K562 (cell line): ENCODE data around the gene ARL11.

Experiments
- CTCF ChIP-seq, 3 experiments: IDR thresholded peaks in 2 of 3; conservative IDR thresholded peaks in 1 of 3; 2 replicates each; pipeline ENCODE4 v1.5.1; 2011 to 2012; ENCODE audit warnings: low read length in 3 of 3, mild to moderate bottlenecking in 3 of 3, control low read depth in 2 of 3, improper control_type of control experiment in 1 of 3, inconsistent platforms in 1 of 3, low read depth in 1 of 3, mixed read lengths in 1 of 3, moderate library complexity in 1 of 3; ENCODE audit not compliant: insufficient read depth in 2 of 3
- FOXM1 ChIP-seq, 2 experiments: fragments of 450-650 bp in 1 of 2; sonication (generic) in 1 of 2; formaldehyde crosslinking in 1 of 2; IDR thresholded peaks; 2 replicates each; pipeline versions ENCODE4 v1.6.1 to v1.9.0; 2017 to 2022; ENCODE audit warnings: low read depth in 2 of 2, mild to moderate bottlenecking in 2 of 2, missing genetic modification reagents in 1 of 2, moderate library complexity in 1 of 2
- GATA2 ChIP-seq: sonication (generic); formaldehyde crosslinking; IDR thresholded peaks from 2 replicates; pipeline ENCODE4 v1.4.0; 2020; ENCODE audit warnings: mild to moderate bottlenecking, missing genetic modification reagents
- MTA2 ChIP-seq: fragments of 450-650 bp; IDR thresholded peaks from 2 replicates; pipeline ENCODE4 v1.6.1; 2016; ENCODE audit warnings: low read depth
- NCOA4 ChIP-seq: fragments of 450-650 bp; IDR thresholded peaks from 2 replicates; pipeline ENCODE4 v1.6.1; 2018; ENCODE audit warnings: mild to moderate bottlenecking; ENCODE audit not compliant: partially characterized antibody
- POLR3A ChIP-seq: IDR thresholded peaks from 2 replicates; pipeline ENCODE4 v1.6.1; 2011; ENCODE audit warnings: borderline replicate concordance, mild to moderate bottlenecking, moderate library complexity; ENCODE audit not compliant: insufficient read length, insufficient read depth; ENCODE audit errors: extremely low read depth
- RBFOX2 ChIP-seq: fragments of 200-400 bp; formaldehyde crosslinking; IDR thresholded peaks from 2 replicates; pipeline ENCODE4 v1.6.1; 2017; ENCODE audit warnings: low read depth, mild to moderate bottlenecking, low read length, moderate library complexity
- ZBTB9 ChIP-seq: fragments of 450-650 bp; formaldehyde crosslinking; IDR thresholded peaks from 2 replicates; pipeline ENCODE4 v1.4.0; 2020; ENCODE audit warnings: mild to moderate bottlenecking, moderate library complexity
- ZFX ChIP-seq: sonication (generic); formaldehyde crosslinking; IDR thresholded peaks from 2 replicates; pipeline ENCODE4 v1.8.0; 2022; ENCODE audit warnings: mild to moderate bottlenecking, missing genetic modification reagents, moderate library complexity
- ZNF121 ChIP-seq: sonication (generic); formaldehyde crosslinking; conservative IDR thresholded peaks from 2 replicates; pipeline ENCODE4 v1.8.0; 2022; ENCODE audit warnings: missing genetic modification reagents
- ZNF561 ChIP-seq: fragments of 450-650 bp; formaldehyde crosslinking; conservative IDR thresholded peaks from 2 replicates; pipeline ENCODE4 v1.4.0; 2020; ENCODE audit warnings: mild to moderate bottlenecking, moderate library complexity

- TF ChIP-seq ZBTB9 (CRISPR knock-in tag) = no peak
- no peak for TF ChIP-seq NCOA4
- no peak for TF ChIP-seq GATA2 (CRISPR knock-in tag)
- no peak for TF ChIP-seq POLR3A
- TF ChIP-seq MTA2 = no peak
- no peak for TF ChIP-seq CTCF (IDR thresholded peaks at IDR 0.05 in 2 of 3, conservative IDR thresholded peaks at IDR 0.05 in 1 of 3; ENCODE audit: insufficient read depth in 2 of 3, low read depth in 1 of 3, low read length in 3 of 3)
- no peak for TF ChIP-seq ZNF561 (CRISPR knock-in tag)
- no peak for TF ChIP-seq ZFX
- no peak for TF ChIP-seq RBFOX2
- TF ChIP-seq ZNF121 = no peak
- TF ChIP-seq FOXM1 (IDR thresholded peaks at IDR 0.05; ENCODE audit: low read depth) = no peak
- TF ChIP-seq FOXM1 (CRISPR knock-in tag; IDR thresholded peaks at IDR 0.05; ENCODE audit: low read depth) = no peak
Measured at GRCh38 chr13:49670828-49671227, 42.5 kb downstream of the ARL11 start.
